ENCODE measurements around the gene LDLRAD4. TPM values are rescaled to one million over a fixed set of nuclear protein-coding genes. Genes with fewer than 3 reads are reported as not detected.

LDLRAD4 gene
- polyA plus RNA-seq, 1 of the 3 experiments (the other 2 are of a cell fraction) = 0.16 TPM

DNA sequence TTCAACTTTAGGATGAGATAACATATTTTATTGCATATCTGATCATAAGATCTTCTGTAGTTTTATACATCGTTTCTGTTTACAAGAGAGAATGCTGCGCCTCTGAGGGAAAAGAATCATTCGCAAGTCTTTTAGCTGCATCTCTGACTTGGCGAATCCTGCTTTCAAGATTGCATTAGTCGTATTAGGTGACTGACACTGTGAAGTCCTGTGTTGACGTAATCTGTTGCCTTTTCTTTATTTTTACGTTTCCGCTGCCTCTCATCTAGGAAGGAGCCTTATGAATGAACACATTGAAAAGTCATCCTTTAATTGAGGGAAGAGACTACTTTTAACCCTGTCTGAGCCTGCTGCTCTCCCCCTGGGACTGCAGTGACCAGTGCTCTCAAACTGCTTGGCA, 101.5 kb downstream of the LDLRAD4 start:
- Histone ChIP-seq H3K27me3 (ENCODE audit: insufficient read depth) (no peaks in the 10 kb centered on the region), H4K20me1 (ENCODE audit: insufficient read depth) (no peaks in the 10 kb centered on the region), H3K4me1 (ENCODE audit: control insufficient read depth in 1 of 2, insufficient read depth in 2 of 2, low read depth in 1 of 2, low read length in 1 of 2) (peaks cover 0 to 8% of the 10 kb centered on the region in 2 experiments; a peak in 1 of 4 replicates), H3K9me3 (peaks cover 5% of the 10 kb centered on the region; the same call in 1 of the 2 replicates), H2AFZ (ENCODE audit: low read depth) (no peak overlapping the region), H3K4me3 (ENCODE audit: low read depth in 2 of 2, low read length in 1 of 2) (no peak overlapping the region), H3K9ac (no peak overlapping the region), H3F3A (replicated peaks; ENCODE audit: insufficient read depth) (no peaks in the 10 kb centered on the region), H3K36me3 (replicated peaks in 1 of 2; ENCODE audit: control insufficient read depth in 1 of 2, insufficient read depth in 2 of 2, low read length in 1 of 2) (no peaks in the 10 kb centered on the region), H3K79me2 (ENCODE audit: insufficient read depth) (no peaks in the 10 kb centered on the region), H3K9me2 (no peaks in the 10 kb centered on the region), H3K27ac (ENCODE audit: low read depth in 2 of 2, low read length in 1 of 2) (no peak overlapping the region), H3K4me2 (no peak overlapping the region)
- POLR2A ChIA-PET = no interaction called here
- DNase-seq = no peak
- CTCF ChIA-PET = no interaction called here
- 75% methylated on average over 8 of the region's 8 CpGs for WGBS (ENCODE audit: low lambda C conversion rate)
- TF ChIP-seq RAD21 (IDR thresholded peaks at IDR 0.05; ENCODE audit: low read length) = no peak
- no peak for TF ChIP-seq CHD2 (IDR thresholded peaks at IDR 0.05; ENCODE audit: low read length, partially characterized antibody)
- TF ChIP-seq TCF12 (IDR thresholded peaks at IDR 0.05) = no peak

DNA sequence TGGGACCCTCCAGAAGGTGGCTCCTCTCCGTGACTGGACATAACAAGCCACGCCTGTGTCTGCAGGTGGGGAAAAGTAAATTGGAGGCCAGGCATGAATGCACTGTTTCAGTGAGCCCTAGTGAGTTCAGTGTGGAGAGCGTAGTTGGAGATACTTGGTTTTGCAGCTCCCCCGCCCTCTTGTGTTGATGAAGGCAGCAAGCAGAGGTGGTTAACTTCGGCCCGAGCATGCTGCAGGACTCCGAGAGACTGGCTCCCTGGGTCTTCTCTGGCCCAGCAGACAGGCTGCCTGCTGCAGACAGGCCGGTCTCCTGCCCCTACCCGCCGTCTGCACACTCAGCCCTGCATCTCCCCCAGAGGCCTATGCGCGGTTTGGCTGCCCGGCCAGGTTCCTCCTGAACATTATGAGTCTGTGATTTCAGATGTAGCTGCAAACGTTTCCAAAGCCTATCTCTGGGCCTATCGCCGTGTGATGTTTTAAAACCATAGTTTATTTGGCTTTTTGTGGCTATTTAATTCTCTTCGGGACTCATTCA, 102.4 kb downstream of the LDLRAD4 start:
- H3K9me3 ChIP-seq = peaks cover 2% of the 10 kb centered on the region; the same call in 1 of the 2 replicates
- H3K27me3 ChIP-seq (ENCODE audit: insufficient read depth) = no peaks in the 10 kb centered on the region
- H3K4me1 ChIP-seq (ENCODE audit: control insufficient read depth in 1 of 2, insufficient read depth in 2 of 2, low read depth in 1 of 2, low read length in 1 of 2) = peaks cover 0 to 8% of the 10 kb centered on the region in 2 experiments; a peak in 1 of 4 replicates
- no peak overlapping the region for H3K9ac ChIP-seq
- H3F3A ChIP-seq (replicated peaks; ENCODE audit: insufficient read depth) = no peaks in the 10 kb centered on the region
- 72% methylated on average over 14 of the region's 17 CpGs for WGBS (ENCODE audit: low lambda C conversion rate)
- H3K79me2 ChIP-seq (ENCODE audit: insufficient read depth) = no peaks in the 10 kb centered on the region
- H2AFZ ChIP-seq (ENCODE audit: low read depth) = no peak overlapping the region
- POLR2A ChIA-PET = no interaction called here
- TF ChIP-seq, protein P1, sequence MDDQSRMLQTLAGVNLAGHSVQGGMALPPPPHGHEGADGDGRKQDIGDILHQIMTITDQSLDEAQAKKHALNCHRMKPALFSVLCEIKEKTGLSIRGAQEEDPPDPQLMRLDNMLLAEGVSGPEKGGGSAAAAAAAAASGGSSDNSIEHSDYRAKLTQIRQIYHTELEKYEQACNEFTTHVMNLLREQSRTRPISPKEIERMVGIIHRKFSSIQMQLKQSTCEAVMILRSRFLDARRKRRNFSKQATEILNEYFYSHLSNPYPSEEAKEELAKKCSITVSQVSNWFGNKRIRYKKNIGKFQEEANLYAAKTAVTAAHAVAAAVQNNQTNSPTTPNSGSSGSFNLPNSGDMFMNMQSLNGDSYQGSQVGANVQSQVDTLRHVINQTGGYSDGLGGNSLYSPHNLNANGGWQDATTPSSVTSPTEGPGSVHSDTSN (IDR thresholded peaks at IDR 0.05) = no peak
- TF ChIP-seq, protein P2, sequence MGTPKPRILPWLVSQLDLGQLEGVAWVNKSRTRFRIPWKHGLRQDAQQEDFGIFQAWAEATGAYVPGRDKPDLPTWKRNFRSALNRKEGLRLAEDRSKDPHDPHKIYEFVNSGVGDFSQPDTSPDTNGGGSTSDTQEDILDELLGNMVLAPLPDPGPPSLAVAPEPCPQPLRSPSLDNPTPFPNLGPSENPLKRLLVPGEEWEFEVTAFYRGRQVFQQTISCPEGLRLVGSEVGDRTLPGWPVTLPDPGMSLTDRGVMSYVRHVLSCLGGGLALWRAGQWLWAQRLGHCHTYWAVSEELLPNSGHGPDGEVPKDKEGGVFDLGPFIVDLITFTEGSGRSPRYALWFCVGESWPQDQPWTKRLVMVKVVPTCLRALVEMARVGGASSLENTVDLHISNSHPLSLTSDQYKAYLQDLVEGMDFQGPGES (IDR thresholded peaks at IDR 0.05; ENCODE audit: low read depth, low read length) = no peak
- no peak for TF ChIP-seq MXI1 (IDR thresholded peaks at IDR 0.05; ENCODE audit: low read depth, low read length)
- no peak for TF ChIP-seq POLR2AphosphoS5 (IDR thresholded peaks at IDR 0.05; ENCODE audit: low read depth, low read length)
- no peak for TF ChIP-seq RXRA (IDR thresholded peaks at IDR 0.05; ENCODE audit: borderline replicate concordance, low read depth)
- no peak for TF ChIP-seq GATA2 (CRISPR knock-in tag; IDR thresholded peaks at IDR 0.05)
- no peak for TF ChIP-seq RAD21 (IDR thresholded peaks at IDR 0.05; ENCODE audit: low read length)
- no peak for TF ChIP-seq RCOR1 (IDR thresholded peaks at IDR 0.05; ENCODE audit: low read length)
- TF ChIP-seq ELF1 (IDR thresholded peaks at IDR 0.05) = no peak
- no peak for TF ChIP-seq SMC3 (IDR thresholded peaks at IDR 0.05; ENCODE audit: low read depth, low read length)
- TF ChIP-seq, protein P3, sequence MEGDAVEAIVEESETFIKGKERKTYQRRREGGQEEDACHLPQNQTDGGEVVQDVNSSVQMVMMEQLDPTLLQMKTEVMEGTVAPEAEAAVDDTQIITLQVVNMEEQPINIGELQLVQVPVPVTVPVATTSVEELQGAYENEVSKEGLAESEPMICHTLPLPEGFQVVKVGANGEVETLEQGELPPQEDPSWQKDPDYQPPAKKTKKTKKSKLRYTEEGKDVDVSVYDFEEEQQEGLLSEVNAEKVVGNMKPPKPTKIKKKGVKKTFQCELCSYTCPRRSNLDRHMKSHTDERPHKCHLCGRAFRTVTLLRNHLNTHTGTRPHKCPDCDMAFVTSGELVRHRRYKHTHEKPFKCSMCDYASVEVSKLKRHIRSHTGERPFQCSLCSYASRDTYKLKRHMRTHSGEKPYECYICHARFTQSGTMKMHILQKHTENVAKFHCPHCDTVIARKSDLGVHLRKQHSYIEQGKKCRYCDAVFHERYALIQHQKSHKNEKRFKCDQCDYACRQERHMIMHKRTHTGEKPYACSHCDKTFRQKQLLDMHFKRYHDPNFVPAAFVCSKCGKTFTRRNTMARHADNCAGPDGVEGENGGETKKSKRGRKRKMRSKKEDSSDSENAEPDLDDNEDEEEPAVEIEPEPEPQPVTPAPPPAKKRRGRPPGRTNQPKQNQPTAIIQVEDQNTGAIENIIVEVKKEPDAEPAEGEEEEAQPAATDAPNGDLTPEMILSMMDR (IDR thresholded peaks at IDR 0.05) = no peak
- TF ChIP-seq, protein P4, sequence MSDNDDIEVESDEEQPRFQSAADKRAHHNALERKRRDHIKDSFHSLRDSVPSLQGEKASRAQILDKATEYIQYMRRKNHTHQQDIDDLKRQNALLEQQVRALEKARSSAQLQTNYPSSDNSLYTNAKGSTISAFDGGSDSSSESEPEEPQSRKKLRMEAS (IDR thresholded peaks at IDR 0.05; ENCODE audit: low read depth) = no peak
- no peaks in the 10 kb centered on the region for H3K36me3 ChIP-seq (replicated peaks in 1 of 2; ENCODE audit: control insufficient read depth in 1 of 2, insufficient read depth in 2 of 2, low read length in 1 of 2)
- H3K9me2 ChIP-seq = no peaks in the 10 kb centered on the region
- DNase-seq = no peak
- H3K27ac ChIP-seq (ENCODE audit: low read depth in 2 of 2, low read length in 1 of 2) = no peak overlapping the region
- no peaks in the 10 kb centered on the region for H4K20me1 ChIP-seq (ENCODE audit: insufficient read depth)
- no peak overlapping the region for H3K4me3 ChIP-seq (ENCODE audit: low read depth in 2 of 2, low read length in 1 of 2)
- CTCF ChIA-PET = no interaction called here
- H3K4me2 ChIP-seq = no peak overlapping the region

Data from SK-N-SH (cell line).